NCI-H128 (cell line): Measurements from ENCODE around the gene TECTA.

Experiments used
- DNase-seq: peaks from one replicate; lab custom pipeline; 2025; ENCODE audit not compliant: unreplicated experiment; lab: John Stamatoyannopoulos, UW

TECTA gene, protein sequence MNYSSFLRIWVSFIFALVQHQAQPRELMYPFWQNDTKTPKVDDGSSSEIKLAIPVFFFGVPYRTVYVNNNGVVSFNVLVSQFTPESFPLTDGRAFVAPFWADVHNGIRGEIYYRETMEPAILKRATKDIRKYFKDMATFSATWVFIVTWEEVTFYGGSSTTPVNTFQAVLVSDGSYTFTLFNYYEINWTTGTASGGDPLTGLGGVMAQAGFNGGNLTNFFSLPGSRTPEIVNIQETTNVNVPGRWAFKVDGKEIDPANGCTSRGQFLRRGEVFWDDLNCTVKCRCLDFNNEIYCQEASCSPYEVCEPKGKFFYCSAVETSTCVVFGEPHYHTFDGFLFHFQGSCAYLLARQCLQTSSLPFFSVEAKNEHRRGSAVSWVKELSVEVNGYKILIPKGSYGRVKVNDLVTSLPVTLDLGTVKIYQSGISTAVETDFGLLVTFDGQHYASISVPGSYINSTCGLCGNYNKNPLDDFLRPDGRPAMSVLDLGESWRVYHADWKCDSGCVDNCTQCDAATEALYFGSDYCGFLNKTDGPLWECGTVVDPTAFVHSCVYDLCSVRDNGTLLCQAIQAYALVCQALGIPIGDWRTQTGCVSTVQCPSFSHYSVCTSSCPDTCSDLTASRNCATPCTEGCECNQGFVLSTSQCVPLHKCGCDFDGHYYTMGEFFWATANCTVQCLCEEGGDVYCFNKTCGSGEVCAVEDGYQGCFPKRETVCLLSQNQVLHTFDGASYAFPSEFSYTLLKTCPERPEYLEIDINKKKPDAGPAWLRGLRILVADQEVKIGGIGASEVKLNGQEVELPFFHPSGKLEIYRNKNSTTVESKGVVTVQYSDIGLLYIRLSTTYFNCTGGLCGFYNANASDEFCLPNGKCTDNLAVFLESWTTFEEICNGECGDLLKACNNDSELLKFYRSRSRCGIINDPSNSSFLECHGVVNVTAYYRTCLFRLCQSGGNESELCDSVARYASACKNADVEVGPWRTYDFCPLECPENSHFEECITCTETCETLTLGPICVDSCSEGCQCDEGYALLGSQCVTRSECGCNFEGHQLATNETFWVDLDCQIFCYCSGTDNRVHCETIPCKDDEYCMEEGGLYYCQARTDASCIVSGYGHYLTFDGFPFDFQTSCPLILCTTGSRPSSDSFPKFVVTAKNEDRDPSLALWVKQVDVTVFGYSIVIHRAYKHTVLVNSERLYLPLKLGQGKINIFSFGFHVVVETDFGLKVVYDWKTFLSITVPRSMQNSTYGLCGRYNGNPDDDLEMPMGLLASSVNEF (N-terminal part only)

DNA sequence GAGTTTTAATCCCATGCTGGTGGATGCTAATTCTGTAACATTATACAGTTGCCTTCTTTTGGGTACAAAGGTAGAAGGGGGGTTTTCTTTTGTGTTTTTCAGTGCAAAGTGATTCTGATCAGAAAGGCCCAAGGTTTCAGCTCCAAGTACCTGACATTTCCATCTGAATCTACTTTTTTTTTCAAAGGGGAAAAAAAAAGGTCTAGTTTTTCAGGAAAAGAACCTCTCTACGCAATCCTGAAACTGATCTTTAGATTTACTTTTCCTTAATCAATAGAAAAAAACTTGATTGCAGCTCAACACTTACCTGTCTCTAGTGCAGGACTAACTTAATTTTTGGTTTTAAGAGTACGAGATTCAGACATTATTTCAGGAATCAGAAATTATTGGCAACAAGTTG lies at the start of gene TECTA:
Gene TECTA (plus strand): TSS at position 301 of the 400 bp plus-strand sequence. CDS start 1,423 bp downstream, outside the sequence.
- DNase-seq = no peak

DNA sequence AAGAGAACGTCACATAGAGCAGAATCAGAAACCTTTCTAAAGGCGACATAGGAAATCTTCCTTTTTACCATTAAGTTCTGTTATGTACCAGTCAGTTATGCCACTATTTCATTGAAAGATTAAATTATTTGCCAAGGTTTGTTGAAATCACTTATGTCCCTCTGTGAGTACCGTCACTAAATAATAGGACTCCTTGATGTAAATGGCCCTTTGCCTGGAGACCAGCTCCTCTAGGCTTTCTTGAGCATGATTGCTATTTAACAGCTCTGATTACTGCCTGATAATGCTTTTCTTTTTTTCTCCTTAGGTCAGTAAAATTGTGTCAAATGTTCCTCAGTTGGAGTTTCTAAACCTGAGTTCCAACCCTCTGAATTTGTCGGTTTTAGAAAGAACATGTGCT lies 47.8 kb upstream of the TECTA start:
- no peak for DNase-seq

- DNase-seq = no peak
Observed at GRCh38 chr11:121054266-121054665, 46.8 kb upstream of the TECTA start.

DNA sequence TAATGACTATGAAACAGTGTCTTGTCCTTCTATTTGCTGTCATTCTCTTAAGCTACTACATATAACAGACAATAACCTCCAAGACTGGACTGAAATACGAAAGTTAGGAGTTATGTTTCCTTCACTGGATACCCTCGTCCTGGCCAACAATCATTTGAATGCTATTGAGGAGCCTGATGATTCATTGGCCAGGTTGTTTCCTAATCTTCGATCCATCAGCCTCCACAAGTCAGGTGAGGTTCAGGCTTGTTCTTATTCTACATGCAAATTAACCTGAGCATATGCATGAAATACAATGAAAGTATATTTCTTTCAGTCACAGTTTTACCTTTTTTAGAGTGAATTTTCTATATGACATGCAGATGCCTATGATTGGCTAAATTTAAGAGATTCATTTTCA lies 46.0 kb upstream of the TECTA start:
- no peak for DNase-seq

DNA sequence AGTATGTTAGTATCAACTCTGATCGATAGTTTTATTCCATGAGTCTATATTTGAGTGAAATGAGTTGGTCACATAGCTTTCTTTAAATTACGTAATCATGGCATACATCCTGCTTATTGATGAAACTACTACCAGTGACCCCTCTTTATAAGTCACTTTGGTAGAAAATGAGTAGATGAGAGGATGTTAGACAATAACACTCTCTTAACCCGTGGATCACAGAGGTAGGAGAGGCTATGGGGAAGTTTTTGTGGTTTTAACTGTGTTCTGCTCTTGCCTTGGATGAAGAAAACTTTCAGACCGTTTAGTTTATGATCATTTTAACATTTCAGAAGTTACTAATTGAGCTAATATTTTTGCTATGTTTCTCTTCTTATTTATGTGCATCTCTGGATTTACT lies 43.1 kb upstream of the TECTA start:
- no peak for DNase-seq

GRCh38 chr11:121058941-121059340 lies 42.1 kb upstream of the TECTA start:
- DNase-seq = no peak

DNA sequence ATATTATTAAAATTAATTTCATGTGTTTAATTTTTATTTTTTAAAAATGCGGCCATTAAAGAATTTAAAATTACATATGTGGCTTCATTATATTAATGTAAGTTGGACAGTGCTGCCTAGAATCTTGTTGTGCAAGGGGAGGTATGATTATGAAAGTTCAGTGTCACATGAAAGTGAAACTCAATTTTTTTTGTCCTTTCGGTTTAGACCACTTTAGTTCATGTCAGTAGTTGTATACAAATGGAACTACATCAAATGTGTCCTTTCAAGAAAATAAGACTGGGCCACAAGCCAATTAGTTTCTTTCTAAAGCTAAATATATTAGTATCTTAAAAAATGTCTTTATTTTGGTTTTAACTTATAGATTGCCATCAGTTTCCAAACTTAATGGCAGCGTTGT lies 41.4 kb upstream of the TECTA start:
- no peak for DNase-seq

DNA sequence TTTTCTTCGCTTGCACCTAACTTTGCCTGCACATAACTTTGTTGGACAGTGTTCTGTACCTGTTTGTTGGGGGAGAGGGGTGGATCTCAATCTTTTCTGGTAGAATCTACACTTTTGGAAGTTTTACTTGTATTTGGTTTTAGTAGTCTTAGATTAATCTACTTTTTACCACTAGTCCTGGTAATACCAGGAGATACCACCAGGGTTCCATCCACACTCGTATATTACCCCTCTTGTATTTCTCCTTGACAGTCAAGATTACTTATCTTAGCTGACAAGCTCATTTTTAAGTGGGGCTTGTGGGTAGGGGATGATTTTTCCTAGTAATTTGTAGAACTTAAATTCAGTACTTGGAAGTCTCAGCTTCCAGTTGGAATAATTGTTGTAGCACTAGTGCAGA lies 37.3 kb upstream of the TECTA start:
- no peak for DNase-seq

- DNase-seq = no peak
Observed at GRCh38 chr11:121066623-121067022, 34.4 kb upstream of the TECTA start.

- no peak for DNase-seq
Observed at GRCh38 chr11:121067026-121067425, 34.0 kb upstream of the TECTA start.

DNA sequence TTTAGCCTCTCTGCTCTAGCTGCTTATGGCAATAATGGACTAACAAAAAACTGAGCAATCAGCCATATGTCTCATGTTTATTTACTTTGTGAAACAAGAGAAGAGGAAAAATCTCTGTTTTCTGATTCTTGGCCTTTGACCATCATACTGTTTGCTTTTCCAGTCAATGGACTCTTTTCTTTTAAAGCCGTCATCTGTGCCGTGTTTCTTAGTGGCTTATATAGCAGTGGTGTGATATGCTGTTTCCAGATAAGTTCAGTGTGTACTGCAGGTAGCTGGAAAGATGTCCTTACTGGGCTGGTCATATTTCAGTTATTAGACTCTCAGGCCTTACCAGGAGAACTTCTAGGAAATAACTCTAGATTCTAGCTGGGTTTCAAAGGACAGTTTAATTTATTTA lies 33.6 kb upstream of the TECTA start:
- DNase-seq = no peak

GRCh38 chr11:121067962-121068647 lies 32.9 kb upstream of the TECTA start:
- DNase-seq = no peak

DNA sequence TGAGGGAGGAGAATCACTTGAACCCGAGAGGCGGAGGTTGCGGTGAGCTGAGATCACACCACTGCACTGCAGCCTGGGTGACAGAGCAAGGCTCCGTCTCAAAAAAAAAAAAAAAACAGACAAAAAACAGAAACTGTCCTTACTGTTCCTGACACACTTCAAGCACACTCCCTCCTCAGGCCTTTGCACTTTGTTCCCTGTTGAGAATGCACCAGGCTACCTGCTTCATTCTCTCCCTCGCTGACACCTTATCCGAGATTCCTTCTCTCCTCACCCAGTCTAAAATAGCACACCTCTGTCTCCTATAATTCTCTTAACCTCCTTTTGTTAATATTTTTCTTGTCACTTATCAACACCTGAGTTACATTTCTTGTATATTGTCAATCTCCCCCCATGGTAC lies 32.3 kb upstream of the TECTA start:
- DNase-seq = no peak

- no peak for DNase-seq
Observed at GRCh38 chr11:121070951-121071845, 29.8 kb upstream of the TECTA start.

- DNase-seq = no peak
Observed at GRCh38 chr11:121071846-121072450, 29.1 kb upstream of the TECTA start.

GRCh38 chr11:121081321-121081720 lies 19.7 kb upstream of the TECTA start:
- DNase-seq = no peak

- DNase-seq = no peak
Observed at GRCh38 chr11:121082219-121082618, 18.8 kb upstream of the TECTA start.

DNA sequence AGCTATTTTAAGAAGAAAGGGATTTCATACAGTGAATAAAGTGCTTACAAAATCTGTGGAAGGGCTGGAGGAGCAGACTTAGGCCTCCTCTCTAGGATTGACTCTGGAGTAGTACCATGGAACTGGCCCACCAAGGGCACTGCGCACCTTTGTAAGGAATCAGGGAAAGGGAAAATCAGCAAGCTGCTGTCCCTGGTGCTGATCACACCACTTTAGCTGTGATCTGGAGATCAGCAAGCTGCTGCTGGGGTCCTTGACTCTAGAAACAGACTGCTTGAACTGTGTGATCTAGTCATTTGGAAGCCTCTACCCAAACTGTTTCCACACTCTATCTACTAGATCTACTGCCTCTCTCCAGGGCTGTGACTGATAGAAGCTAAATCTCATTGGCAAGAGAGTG lies 18.4 kb upstream of the TECTA start:
- no peak for DNase-seq

GRCh38 chr11:121086866-121087265 lies 14.2 kb upstream of the TECTA start:
- DNase-seq = no peak
